HG03457 (cell line): ENCODE data around the gene RNF182.
"Not testable (repeated sequence)": the region's sequence is repeated elsewhere in the genome, so short reads cannot be mapped to it uniquely, and the experiment has no call there.

Experiments
- ATAC-seq: cut with Tn5 transposase; IDR thresholded peaks from one replicate; pipeline ENCODE4 v1.9.1; 2021; ENCODE audit warnings: moderate number of reproducible peaks; ENCODE audit not compliant: unreplicated experiment

Gene RNF182

GRCh38 chr6:13952101-13952500 lies 27.3 kb downstream of the RNF182 start:
- no peak for ATAC-seq

- ATAC-seq, result no peak
Measured at GRCh38 chr6:13953061-13953705, 28.4 kb downstream of the RNF182 start.

GRCh38 chr6:13965582-13966127 lies 40.9 kb downstream of the RNF182 start:
- ATAC-seq, result no peak

GRCh38 chr6:13971303-13971702 lies 46.6 kb downstream of the RNF182 start:
- no peak for ATAC-seq

GRCh38 chr6:13972602-13973001 lies 47.9 kb downstream of the RNF182 start:
- not testable (repeated sequence) for ATAC-seq

- not testable (repeated sequence) for ATAC-seq
Measured at GRCh38 chr6:13973422-13973821, 48.7 kb downstream of the RNF182 start.

- no peak for ATAC-seq
Measured at GRCh38 chr6:13978102-13978640, 53.4 kb downstream of the RNF182 start.

GRCh38 chr6:13978787-13979186 lies 54.0 kb downstream of the RNF182 start:
- no peak for ATAC-seq

GRCh38 chr6:13979284-13980171 lies 54.8 kb downstream of the RNF182 start:
- ATAC-seq, result no peak

- no peak for ATAC-seq
Measured at GRCh38 chr6:13980534-13980933, 55.8 kb downstream of the RNF182 start.

- no peak for ATAC-seq
Measured at GRCh38 chr6:13985663-13986325, 61.0 kb downstream of the RNF182 start.

GRCh38 chr6:13986700-13987399 lies 62.1 kb downstream of the RNF182 start:
- no peak for ATAC-seq

GRCh38 chr6:13987400-13987865 lies 62.7 kb downstream of the RNF182 start:
- ATAC-seq, result no peak

- ATAC-seq, result no peak
Measured at GRCh38 chr6:13988049-13988738, 63.4 kb downstream of the RNF182 start.

- ATAC-seq, result no peak
Measured at GRCh38 chr6:13988908-13989307, 64.2 kb downstream of the RNF182 start.

GRCh38 chr6:13989496-13990144 lies 64.9 kb downstream of the RNF182 start:
- ATAC-seq, result no peak

GRCh38 chr6:13990796-13991195 lies 66.0 kb downstream of the RNF182 start:
- ATAC-seq, result no peak

- no peak for ATAC-seq
Measured at GRCh38 chr6:13991393-13991792, 66.6 kb downstream of the RNF182 start.

- no peak for ATAC-seq
Measured at GRCh38 chr6:13992417-13993055, 67.8 kb downstream of the RNF182 start.
